Neural cell (in vitro differentiated cells): Measurements from ENCODE around the gene LTB4R2. TPM values are rescaled to one million over a fixed set of nuclear protein-coding genes. Genes with fewer than 3 reads are reported as not detected.

Source experiments
- H2AFZ ChIP-seq: fragments of 200-600, 300-800 bp; sonication (generic), shearing (Covaris generic); 2 replicates; pipeline ENCODE4 v1.6.0; 2014; ENCODE audit warnings: low read depth, mild to moderate bottlenecking, antibody characterized with exemption, low read length, moderate library complexity
- H3F3A ChIP-seq: fragments of 200-600 bp; shearing (Covaris generic); 2 replicates; pipeline ENCODE4 v1.6.1; 2016; ENCODE audit warnings: mild to moderate bottlenecking, moderate library complexity, mixed read lengths, antibody characterized with exemption, low read length; ENCODE audit not compliant: insufficient read depth, poor library complexity, severe bottlenecking
- H3K27ac ChIP-seq: fragments of 200-600, 300-800 bp; sonication (generic), shearing (Covaris generic); 2 replicates; pipeline ENCODE4 v1.5.1; 2014; ENCODE audit warnings: mild to moderate bottlenecking, low read length, moderate library complexity
- H3K27me3 ChIP-seq: fragments of 300-800, 200-600 bp; sonication (generic), shearing (Covaris generic); 2 replicates; pipeline ENCODE4 v1.6.0; 2014; ENCODE audit warnings: mild to moderate bottlenecking, low read depth, low read length, moderate library complexity; ENCODE audit not compliant: insufficient read depth
- H3K36me3 ChIP-seq: fragments of 300-800, 200-600 bp; sonication (generic), shearing (Covaris generic); 2 replicates; pipeline ENCODE4 v1.5.1; 2014; ENCODE audit warnings: mild to moderate bottlenecking, antibody characterized with exemption, low read length, moderate library complexity; ENCODE audit not compliant: insufficient read depth
- H3K4me2 ChIP-seq: fragments of 300-800, 200-600 bp; sonication (generic), shearing (Covaris generic); 2 replicates; pipeline ENCODE4 v1.6.0; 2014; ENCODE audit warnings: mild to moderate bottlenecking, low read length
- H3K4me3 ChIP-seq: fragments of 300-800, 200-600 bp; sonication (generic), shearing (Covaris generic); 2 replicates; pipeline ENCODE4 v1.5.1; 2014; ENCODE audit warnings: mild to moderate bottlenecking, low read length, moderate library complexity
- H3K79me2 ChIP-seq: fragments of 200-600 bp; shearing (Covaris generic); replicated peaks from 2 replicates; pipeline ENCODE4 v1.6.0; 2014; ENCODE audit warnings: mild to moderate bottlenecking, low read length, moderate library complexity; ENCODE audit not compliant: insufficient read depth
- H3K9ac ChIP-seq: fragments of 300-800, 200-600 bp; sonication (generic), shearing (Covaris generic); 2 replicates; pipeline ENCODE4 v1.6.1; 2016; ENCODE audit warnings: mild to moderate bottlenecking, low read length, mixed read lengths
- H3K9me2 ChIP-seq: fragments of 200-600 bp; shearing (Covaris generic); 2 replicates; pipeline ENCODE4 v1.6.1; 2016; ENCODE audit warnings: mild to moderate bottlenecking, low read length, mixed read lengths; ENCODE audit not compliant: insufficient read depth
- H3K9me3 ChIP-seq: fragments of 200-600, 300-800 bp; sonication (generic), shearing (Covaris generic); 2 replicates; pipeline ENCODE4 v1.6.1; 2016; ENCODE audit warnings: mild to moderate bottlenecking, mixed run types, low read length, moderate library complexity, mixed read lengths
- H4K20me1 ChIP-seq: fragments of 200-600 bp; shearing (Covaris generic); 2 replicates; pipeline ENCODE4 v1.6.1; 2016; ENCODE audit warnings: mild to moderate bottlenecking, mixed run types; ENCODE audit not compliant: insufficient read depth
- EP300 ChIP-seq: fragments of 450-650 bp; conservative IDR thresholded peaks from 2 replicates; pipeline ENCODE4 v1.6.1; 2014; ENCODE audit warnings: antibody characterized with exemption, mild to moderate bottlenecking, moderate library complexity; ENCODE audit not compliant: poor library complexity, severe bottlenecking
- EZH2 ChIP-seq: fragments of 200-600, 300-800 bp; shearing (Covaris generic), sonication (generic); IDR thresholded peaks from 2 replicates; pipeline ENCODE4 v1.6.1; 2014; ENCODE audit warnings: antibody characterized with exemption, low read length, borderline replicate concordance, mild to moderate bottlenecking; ENCODE audit not compliant: insufficient read depth, poor library complexity, severe bottlenecking
- MXI1 ChIP-seq: fragments of 450-650 bp; conservative IDR thresholded peaks from 2 replicates; pipeline ENCODE4 v1.6.1; 2014; ENCODE audit warnings: antibody characterized with exemption, mild to moderate bottlenecking; ENCODE audit not compliant: poor library complexity, severe bottlenecking
- POLR2AphosphoS5 ChIP-seq: IDR thresholded peaks from 2 replicates; pipeline ENCODE4 v1.6.1; 2012
- RAD21 ChIP-seq: fragments of 450-650 bp; conservative IDR thresholded peaks from 2 replicates; pipeline ENCODE4 v1.6.1; 2014; ENCODE audit warnings: antibody characterized with exemption, mild to moderate bottlenecking, moderate library complexity
- SMC3 ChIP-seq: fragments of 450-650 bp; conservative IDR thresholded peaks from 2 replicates; pipeline ENCODE4 v1.6.1; 2014; ENCODE audit warnings: antibody characterized with exemption, mild to moderate bottlenecking, moderate library complexity; ENCODE audit not compliant: poor library complexity
- TAF1 ChIP-seq: IDR thresholded peaks from 2 replicates; pipeline ENCODE4 v1.6.1; 2012; ENCODE audit warnings: low read depth
- polyA plus RNA-seq: library from polyadenylated mRNA; depleted of rRNA; stranded (reverse); fragments of >200 nt; gene quantifications from 2 replicates; pipeline ENCODE4 v1.2.3, GENCODE V29; 2014
- TF ChIP-seq, protein P1 (sequence below): IDR thresholded peaks from 2 replicates; pipeline ENCODE4 v1.6.1; 2012; ENCODE audit warnings: borderline replicate concordance
- TF ChIP-seq, protein P2 (sequence below): fragments of 450-650 bp; IDR thresholded peaks from 2 replicates; pipeline ENCODE4 v1.5.1; 2014; ENCODE audit warnings: antibody characterized with exemption, mild to moderate bottlenecking, moderate library complexity; ENCODE audit not compliant: poor library complexity, severe bottlenecking

The LTB4R2 gene
- polyA plus RNA-seq, 1 donor from 2014 or later: 5.0 TPM

DNA sequence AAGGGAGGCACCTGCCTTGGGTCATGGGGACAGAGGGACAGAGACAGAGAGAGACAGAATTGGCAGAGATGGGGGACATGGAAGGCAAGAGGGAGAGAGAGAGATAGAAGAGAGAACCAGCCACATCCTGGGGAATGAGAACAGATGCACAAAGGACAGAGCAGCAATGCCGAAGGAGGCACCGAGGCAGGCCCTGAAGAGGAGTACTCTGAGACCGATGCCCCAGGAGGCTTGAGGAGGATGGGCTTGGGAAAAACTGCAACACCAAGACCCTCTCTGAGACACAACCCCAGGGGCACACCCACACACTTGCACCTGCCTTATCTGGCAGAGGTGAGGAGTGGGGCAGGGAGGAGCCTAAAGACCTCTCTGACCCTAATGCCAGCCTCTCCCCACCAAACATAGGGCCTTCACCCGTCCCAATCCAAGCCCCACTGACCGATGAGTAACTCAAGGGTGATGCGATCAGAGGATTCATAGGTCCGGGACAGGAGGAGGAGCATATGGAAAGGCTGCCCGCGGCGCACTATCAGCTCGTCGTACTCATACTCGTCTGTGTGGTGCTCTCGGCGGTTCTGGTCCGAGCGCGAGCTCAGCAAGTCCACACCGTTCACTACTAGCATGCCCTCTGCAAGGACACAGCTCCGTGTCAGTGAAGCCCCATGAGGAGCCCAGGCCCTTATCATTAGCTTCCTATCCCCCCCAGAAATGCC is 48.5 kb upstream of the LTB4R2 start:
- no peaks in the 10 kb centered on the region for H3K9me2 ChIP-seq
- H3F3A ChIP-seq: no peaks in the 10 kb centered on the region
- H3K4me3 ChIP-seq: no peak overlapping the region
- no peaks in the 10 kb centered on the region for H4K20me1 ChIP-seq
- no peaks in the 10 kb centered on the region for H3K9me3 ChIP-seq
- no peaks in the 10 kb centered on the region for H3K79me2 ChIP-seq
- no peak overlapping the region for H2AFZ ChIP-seq
- no peak for TF ChIP-seq EP300
- no peak overlapping the region for H3K27ac ChIP-seq
- no peaks in the 10 kb centered on the region for H3K27me3 ChIP-seq
- H3K36me3 ChIP-seq: no peaks in the 10 kb centered on the region
- H3K9ac ChIP-seq: no peak overlapping the region
- no peak overlapping the region for H3K4me2 ChIP-seq

- Histone ChIP-seq H4K20me1 (no peaks in the 10 kb centered on the region), H3K9me3 (no peaks in the 10 kb centered on the region), H3K27ac (no peak overlapping the region), H3K9ac (no peak overlapping the region), H3K27me3 (no peaks in the 10 kb centered on the region), H3F3A (no peaks in the 10 kb centered on the region), H3K9me2 (no peaks in the 10 kb centered on the region), H3K4me3 (no peak overlapping the region), H3K36me3 (no peaks in the 10 kb centered on the region), H3K4me2 (no peak overlapping the region), H3K79me2 (no peaks in the 10 kb centered on the region), H2AFZ (no peak overlapping the region)
- TF ChIP-seq, protein P1, sequence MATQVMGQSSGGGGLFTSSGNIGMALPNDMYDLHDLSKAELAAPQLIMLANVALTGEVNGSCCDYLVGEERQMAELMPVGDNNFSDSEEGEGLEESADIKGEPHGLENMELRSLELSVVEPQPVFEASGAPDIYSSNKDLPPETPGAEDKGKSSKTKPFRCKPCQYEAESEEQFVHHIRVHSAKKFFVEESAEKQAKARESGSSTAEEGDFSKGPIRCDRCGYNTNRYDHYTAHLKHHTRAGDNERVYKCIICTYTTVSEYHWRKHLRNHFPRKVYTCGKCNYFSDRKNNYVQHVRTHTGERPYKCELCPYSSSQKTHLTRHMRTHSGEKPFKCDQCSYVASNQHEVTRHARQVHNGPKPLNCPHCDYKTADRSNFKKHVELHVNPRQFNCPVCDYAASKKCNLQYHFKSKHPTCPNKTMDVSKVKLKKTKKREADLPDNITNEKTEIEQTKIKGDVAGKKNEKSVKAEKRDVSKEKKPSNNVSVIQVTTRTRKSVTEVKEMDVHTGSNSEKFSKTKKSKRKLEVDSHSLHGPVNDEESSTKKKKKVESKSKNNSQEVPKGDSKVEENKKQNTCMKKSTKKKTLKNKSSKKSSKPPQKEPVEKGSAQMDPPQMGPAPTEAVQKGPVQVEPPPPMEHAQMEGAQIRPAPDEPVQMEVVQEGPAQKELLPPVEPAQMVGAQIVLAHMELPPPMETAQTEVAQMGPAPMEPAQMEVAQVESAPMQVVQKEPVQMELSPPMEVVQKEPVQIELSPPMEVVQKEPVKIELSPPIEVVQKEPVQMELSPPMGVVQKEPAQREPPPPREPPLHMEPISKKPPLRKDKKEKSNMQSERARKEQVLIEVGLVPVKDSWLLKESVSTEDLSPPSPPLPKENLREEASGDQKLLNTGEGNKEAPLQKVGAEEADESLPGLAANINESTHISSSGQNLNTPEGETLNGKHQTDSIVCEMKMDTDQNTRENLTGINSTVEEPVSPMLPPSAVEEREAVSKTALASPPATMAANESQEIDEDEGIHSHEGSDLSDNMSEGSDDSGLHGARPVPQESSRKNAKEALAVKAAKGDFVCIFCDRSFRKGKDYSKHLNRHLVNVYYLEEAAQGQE: no peak
- TF ChIP-seq RAD21: no peak
These were observed 48.0 kb upstream of the LTB4R2 start for GRCh38 chr14:24261969-24262327.

DNA sequence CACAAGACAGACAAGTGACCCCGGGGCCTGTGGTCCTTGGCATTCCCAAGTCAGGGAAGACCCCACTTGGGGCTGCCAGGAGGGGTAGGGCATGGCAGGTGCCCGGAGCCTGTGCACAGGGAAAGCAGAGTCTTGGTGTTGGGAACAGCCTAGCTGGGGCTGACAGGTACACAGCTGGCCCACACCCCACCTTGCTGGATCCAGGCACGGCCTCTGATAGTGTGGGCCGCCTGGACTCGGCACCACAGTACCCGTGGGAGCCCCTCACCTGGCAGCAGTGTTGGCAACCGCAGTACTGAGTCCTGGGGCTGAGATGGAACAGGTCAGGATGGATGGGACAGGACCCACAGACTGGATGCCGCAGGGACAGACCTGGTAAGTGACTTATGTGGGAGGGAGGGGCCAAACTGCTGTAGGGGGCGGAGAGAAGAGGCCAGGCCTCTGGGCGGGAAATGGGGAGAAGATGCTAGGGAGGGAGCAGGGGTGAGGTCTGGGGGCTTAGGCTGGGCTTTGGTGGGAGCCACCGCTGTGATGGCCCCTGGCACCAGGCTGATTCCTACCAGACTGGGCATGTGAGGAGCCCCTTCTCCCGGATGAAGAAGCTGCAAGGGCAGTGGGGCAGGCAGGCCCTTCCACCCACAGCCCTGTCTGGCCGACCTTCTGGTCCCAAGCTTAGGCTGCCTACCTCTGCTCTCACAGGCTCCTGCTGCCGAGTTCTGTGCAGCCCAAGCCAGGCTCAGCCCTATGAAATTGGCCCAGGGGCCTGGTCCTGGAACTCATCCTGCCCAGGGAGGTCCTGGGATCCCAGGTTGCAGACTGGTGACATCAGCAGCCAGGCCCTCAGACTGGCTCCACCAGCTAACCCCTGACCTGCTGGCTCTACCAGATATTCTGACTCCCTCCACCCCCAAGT is 46.9 kb upstream of the LTB4R2 start, which contains the start of gene TGM1:
Gene TGM1, minus strand, starts transcription at position 357 of the 913 bp plus-strand sequence. CDS start 825 bp downstream, outside the sequence.
- H3K9ac ChIP-seq: no peak within 1 kb of the TSS
- no peaks in the 10 kb centered on the region for H4K20me1 ChIP-seq
- no peaks in the 10 kb centered on the region for H3K9me3 ChIP-seq
- no peaks in the 10 kb centered on the region for H3K79me2 ChIP-seq
- no peak within 1 kb of the TSS for H3K4me2 ChIP-seq
- H2AFZ ChIP-seq: no peak within 1 kb of the TSS
- no peak within 1 kb of the TSS for H3K4me3 ChIP-seq
- H3F3A ChIP-seq: no peaks in the 10 kb centered on the region
- no peaks in the 10 kb centered on the region for H3K27me3 ChIP-seq
- no peaks in the 10 kb centered on the region for H3K36me3 ChIP-seq
- no peaks in the 10 kb centered on the region for H3K9me2 ChIP-seq
- no peak within 1 kb of the TSS for H3K27ac ChIP-seq
- TF ChIP-seq EZH2: no peak
- TF ChIP-seq POLR2AphosphoS5: no peak
- TF ChIP-seq EP300: no peak
- no peak for TF ChIP-seq SMC3
- TF ChIP-seq TAF1: no peak
- TF ChIP-seq, protein P2, sequence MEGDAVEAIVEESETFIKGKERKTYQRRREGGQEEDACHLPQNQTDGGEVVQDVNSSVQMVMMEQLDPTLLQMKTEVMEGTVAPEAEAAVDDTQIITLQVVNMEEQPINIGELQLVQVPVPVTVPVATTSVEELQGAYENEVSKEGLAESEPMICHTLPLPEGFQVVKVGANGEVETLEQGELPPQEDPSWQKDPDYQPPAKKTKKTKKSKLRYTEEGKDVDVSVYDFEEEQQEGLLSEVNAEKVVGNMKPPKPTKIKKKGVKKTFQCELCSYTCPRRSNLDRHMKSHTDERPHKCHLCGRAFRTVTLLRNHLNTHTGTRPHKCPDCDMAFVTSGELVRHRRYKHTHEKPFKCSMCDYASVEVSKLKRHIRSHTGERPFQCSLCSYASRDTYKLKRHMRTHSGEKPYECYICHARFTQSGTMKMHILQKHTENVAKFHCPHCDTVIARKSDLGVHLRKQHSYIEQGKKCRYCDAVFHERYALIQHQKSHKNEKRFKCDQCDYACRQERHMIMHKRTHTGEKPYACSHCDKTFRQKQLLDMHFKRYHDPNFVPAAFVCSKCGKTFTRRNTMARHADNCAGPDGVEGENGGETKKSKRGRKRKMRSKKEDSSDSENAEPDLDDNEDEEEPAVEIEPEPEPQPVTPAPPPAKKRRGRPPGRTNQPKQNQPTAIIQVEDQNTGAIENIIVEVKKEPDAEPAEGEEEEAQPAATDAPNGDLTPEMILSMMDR: no peak
- TF ChIP-seq, protein P1: no peak
- TF ChIP-seq MXI1: no peak
- no peak for TF ChIP-seq RAD21
